MM.1S (cell line): ENCODE measurements around the gene DPH6.

Experiments
- DNase-seq: peaks from one replicate; pipeline ENCODE4 v3.0.0-alpha.2; 2015
- H2AFZ ChIP-seq: fragments of 300-600 bp; sonication (generic); 2 replicates; pipeline ENCODE4 v1.6.0; 2016; ENCODE audit warnings: antibody characterized with exemption, low read length
- H3F3A ChIP-seq: fragments of 300-600 bp; sonication (generic); 2 replicates; pipeline ENCODE4 v1.6.1; 2016; ENCODE audit warnings: mild to moderate bottlenecking, antibody characterized with exemption, low read length, moderate library complexity, mixed read lengths; ENCODE audit not compliant: insufficient read depth
- H3K27ac ChIP-seq: fragments of 300-600 bp; sonication (generic); 2 replicates; pipeline ENCODE4 v1.5.1; 2016; ENCODE audit warnings: mild to moderate bottlenecking, low read length
- H3K27me3 ChIP-seq: fragments of 300-600 bp; sonication (generic); replicated peaks from 2 replicates; pipeline ENCODE4 v1.6.0; 2016; ENCODE audit warnings: low read length; ENCODE audit not compliant: insufficient read depth
- H3K36me3 ChIP-seq: fragments of 300-600 bp; sonication (generic); replicated peaks from 2 replicates; pipeline ENCODE4 v1.6.1; 2016; ENCODE audit warnings: mild to moderate bottlenecking, low read length, mixed read lengths; ENCODE audit not compliant: insufficient read depth
- H3K4me1 ChIP-seq: fragments of 300-600 bp; sonication (generic); 2 replicates; pipeline ENCODE4 v1.6.1; 2016; ENCODE audit warnings: low read length, mixed read lengths
- H3K4me2 ChIP-seq: fragments of 300-600 bp; sonication (generic); 2 replicates; pipeline ENCODE4 v1.6.0; 2016; ENCODE audit warnings: low read depth, low read length
- H3K4me3 ChIP-seq: fragments of 300-600 bp; sonication (generic); 2 replicates; pipeline ENCODE4 v1.5.1; 2016; ENCODE audit warnings: low read length, mixed read lengths
- H3K79me2 ChIP-seq: fragments of 300-600 bp; sonication (generic); 2 replicates; pipeline ENCODE4 v1.6.1; 2016; ENCODE audit warnings: mixed run types, low read length, mixed read lengths
- H3K9ac ChIP-seq: fragments of 300-600 bp; sonication (generic); 2 replicates; pipeline ENCODE4 v1.6.1; 2016; ENCODE audit warnings: low read length, mixed read lengths
- H3K9me2 ChIP-seq: fragments of 300-600 bp; sonication (generic); replicated peaks from 2 replicates; pipeline ENCODE4 v1.6.1; 2016; ENCODE audit warnings: mild to moderate bottlenecking, low read length, mixed read lengths; ENCODE audit not compliant: insufficient read depth
- H3K9me3 ChIP-seq: fragments of 300-600 bp; sonication (generic); replicated peaks from 2 replicates; pipeline ENCODE4 v1.6.1; 2016; ENCODE audit warnings: mild to moderate bottlenecking, low read length, mixed read lengths; ENCODE audit not compliant: insufficient read depth
- H4K20me1 ChIP-seq: fragments of 300-600 bp; sonication (generic); 2 replicates; pipeline ENCODE4 v1.6.1; 2016; ENCODE audit warnings: mild to moderate bottlenecking, low read length, moderate library complexity, mixed read lengths; ENCODE audit not compliant: insufficient read depth
- CTCF ChIP-seq: fragments of 300-600 bp; sonication (generic); IDR thresholded peaks from 2 replicates; pipeline ENCODE4 v1.5.1; 2016; ENCODE audit warnings: antibody characterized with exemption, low read length, mixed read lengths
- EZH2 ChIP-seq: fragments of 300-600 bp; sonication (generic); optimal IDR thresholded peaks from 2 replicates; pipeline ENCODE3; 2017; ENCODE audit warnings: low read depth, mild to moderate bottlenecking, antibody characterized with exemption, low read length, mixed read lengths
- EZH2phosphoT487 ChIP-seq: fragments of 300-600 bp; sonication (generic); IDR thresholded peaks from 2 replicates; pipeline ENCODE4 v1.6.1; 2018; ENCODE audit warnings: antibody characterized with exemption, low read length

Gene DPH6

GRCh38 chr15:35448294-35448693, 97.7 kb downstream of the DPH6 start:
- H3K4me1 ChIP-seq = no peaks in the 10 kb centered on the region
- no peaks in the 10 kb centered on the region for H3K36me3 ChIP-seq
- no peaks in the 10 kb centered on the region for H4K20me1 ChIP-seq
- no peaks in the 10 kb centered on the region for H3F3A ChIP-seq
- no peaks in the 10 kb centered on the region for H3K9me2 ChIP-seq
- H3K27me3 ChIP-seq = no peaks in the 10 kb centered on the region
- H3K27ac ChIP-seq = no peak overlapping the region
- no peaks in the 10 kb centered on the region for H3K79me2 ChIP-seq
- H3K4me2 ChIP-seq = no peak overlapping the region
- TF ChIP-seq CTCF (no peak), EZH2phosphoT487 (no peak), EZH2 (no peak)
- no peak overlapping the region for H2AFZ ChIP-seq
- no peak overlapping the region for H3K4me3 ChIP-seq
- H3K9me3 ChIP-seq = no peaks in the 10 kb centered on the region
- no peak for DNase-seq
- H3K9ac ChIP-seq = no peak overlapping the region

- Histone ChIP-seq H3K9ac (no peak overlapping the region), H3K4me1 (no peaks in the 10 kb centered on the region), H3K79me2 (no peaks in the 10 kb centered on the region), H4K20me1 (no peaks in the 10 kb centered on the region), H3K9me2 (no peaks in the 10 kb centered on the region), H3K27ac (no peak overlapping the region), H3K9me3 (no peaks in the 10 kb centered on the region), H3K27me3 (no peaks in the 10 kb centered on the region), H2AFZ (no peak overlapping the region), H3K36me3 (no peaks in the 10 kb centered on the region), H3K4me2 (no peak overlapping the region), H3F3A (no peaks in the 10 kb centered on the region), H3K4me3 (no peak overlapping the region)
- DNase-seq = no peak
- TF ChIP-seq EZH2 (no peak), CTCF (no peak), EZH2phosphoT487 (no peak)
These were observed 100.1 kb downstream of the DPH6 start for GRCh38 chr15:35445891-35446290.

- H3K9me2 ChIP-seq = no peaks in the 10 kb centered on the region
- no peak overlapping the region for H3K4me3 ChIP-seq
- H4K20me1 ChIP-seq = no peaks in the 10 kb centered on the region
- H3K4me1 ChIP-seq = no peaks in the 10 kb centered on the region
- no peak overlapping the region for H3K4me2 ChIP-seq
- H3F3A ChIP-seq = no peaks in the 10 kb centered on the region
- H3K9me3 ChIP-seq = no peaks in the 10 kb centered on the region
- H3K9ac ChIP-seq = no peak overlapping the region
- peak; percentile 27 for DNase-seq
- no peaks in the 10 kb centered on the region for H3K36me3 ChIP-seq
- TF ChIP-seq EZH2phosphoT487 (no peak), CTCF (peak; percentile 85), EZH2 (no peak)
- no peaks in the 10 kb centered on the region for H3K79me2 ChIP-seq
- no peak overlapping the region for H3K27ac ChIP-seq
- no peak overlapping the region for H2AFZ ChIP-seq
- H3K27me3 ChIP-seq = no peaks in the 10 kb centered on the region
These were observed 101.3 kb downstream of the DPH6 start for GRCh38 chr15:35444557-35445204.
